Testis (tissue), 3 donors: ENCODE data around the gene GBP7. TPM values are rescaled to one million over a fixed set of nuclear protein-coding genes. Genes with fewer than 3 reads are reported as not detected.

Experiments
- DNase-seq: peaks from one replicate; pipeline ENCODE4 v3.0.0-alpha.2; 2019
- H3K27ac ChIP-seq, 2 donors: fragments of 200-600 bp; sonication (generic); one replicate each; pipeline ENCODE4 v1.5.1; 2019
- H3K27me3 ChIP-seq: fragments of 200-600 bp; sonication (generic); one replicate; pipeline ENCODE4 v1.5.1; 2019
- H3K36me3 ChIP-seq: fragments of 200-600 bp; sonication (generic); one replicate; pipeline ENCODE4 v1.5.1; 2017; ENCODE audit warnings: low read depth; ENCODE audit errors: missing control alignments
- H3K4me1 ChIP-seq: fragments of 200-600 bp; sonication (generic); one replicate; pipeline ENCODE4 v1.5.1; 2019
- H3K4me3 ChIP-seq, 2 donors: fragments of 200-600 bp; sonication (generic); one replicate each; pipeline ENCODE4 v1.5.1; 2017 to 2019
- H3K9me3 ChIP-seq: fragments of 200-600 bp; sonication (generic); one replicate; pipeline ENCODE4 v1.5.1; 2017
- CTCF ChIP-seq, 3 experiments: fragments of 450-650 bp in 2 of 3; fragments of 200-600 bp in 1 of 3; sonication (generic) in 1 of 3; IDR thresholded peaks; one replicate each; pipeline ENCODE4 v1.5.1; 2016 to 2019; ENCODE audit warnings: antibody characterized with exemption in 3 of 3, mild to moderate bottlenecking in 2 of 3, moderate library complexity in 1 of 3
- POLR2A ChIP-seq: fragments of 450-650 bp; IDR thresholded peaks from one replicate; pipeline ENCODE4 v1.6.1; 2017; ENCODE audit warnings: antibody characterized with exemption, mild to moderate bottlenecking, moderate library complexity
- WGBS, 2 donors: methylation state at CpG; one replicate each; pipeline ENCODE4 v1.1.5; 2018; 5-methylcytosine and 5-hydroxymethylcytosine counted together
- intact Hi-C: fragments of 100-400 bp; cut with DNase I; formaldehyde crosslinking; loops from one replicate; pipeline ENCODE4 v1.15.1; 2023; ENCODE audit warnings: low total_unique reads
- polyA plus RNA-seq: library from polyadenylated mRNA; stranded (reverse); fragments of 350-450 nt; fragmentation: Illumina TruSeq; extraction: RNeasy Lipid Tissue Mini Kit (QIAGEN cat#74804); gene quantifications from one replicate; pipeline ENCODE4 v1.2.3, GENCODE V29; 2014; ENCODE audit warnings: low read depth, low replicate concordance; ENCODE audit not compliant: insufficient read depth
- total RNA-seq, 2 donors: library from RNA; depleted of rRNA; stranded (reverse); fragments of >200 nt; gene quantifications; one replicate each; pipeline ENCODE4 v1.2.3, GENCODE V29; 2016

The GBP7 gene
- total and polyA plus RNA-seq, 3 donors from 2014 or later, result 0.12 TPM; not detected in 2

- Histone ChIP-seq H3K27me3 (no peaks in the 10 kb centered on the region), H3K4me1 (no peaks in the 10 kb centered on the region), H3K36me3 (no peaks in the 10 kb centered on the region), H3K9me3 (no peaks in the 10 kb centered on the region), H3K27ac (no peak overlapping the region), H3K4me3 (no peak overlapping the region)
- intact Hi-C loops, result no loop called here
- peak; percentile 27 for DNase-seq
- TF ChIP-seq POLR2A, result no peak
- no peak for TF ChIP-seq CTCF (IDR thresholded peaks at IDR 0.05)
- WGBS, 2 donors, result 67 to 74% methylated on average over 17 of the region's 17 CpGs
Measured at GRCh38 chr1:89104687-89105086, 71.1 kb downstream of the GBP7 start.

GRCh38 chr1:89104147-89104546 is 71.7 kb downstream of the GBP7 start:
- intact Hi-C loops, result no loop called here
- WGBS, 2 donors, result 60 to 74% methylated on average over 2 of the region's 2 CpGs
- H3K36me3 ChIP-seq, result no peaks in the 10 kb centered on the region

GRCh38 chr1:89102021-89102420 is 73.8 kb downstream of the GBP7 start:
- Histone ChIP-seq H3K9me3 (no peaks in the 10 kb centered on the region), H3K36me3 (no peaks in the 10 kb centered on the region), H3K27me3 (no peaks in the 10 kb centered on the region), H3K4me3 (no peak overlapping the region), H3K27ac (no peak overlapping the region), H3K4me1 (no peaks in the 10 kb centered on the region)
- no peak for TF ChIP-seq POLR2A
- TF ChIP-seq CTCF (IDR thresholded peaks at IDR 0.05), result no peak
- intact Hi-C loops, result no loop called here
- no peak for DNase-seq

More at GRCh38 chr1:89104147-89104546, 71.7 kb downstream of the GBP7 start:
- H3K27me3 ChIP-seq, result no peaks in the 10 kb centered on the region
- TF ChIP-seq POLR2A, result no peak
- TF ChIP-seq CTCF (IDR thresholded peaks at IDR 0.05), result no peak
- H3K27ac ChIP-seq, result no peak overlapping the region
- no peaks in the 10 kb centered on the region for H3K4me1 ChIP-seq
- H3K9me3 ChIP-seq, result no peaks in the 10 kb centered on the region
- no peak for DNase-seq
- no peak overlapping the region for H3K4me3 ChIP-seq

- WGBS, 2 donors, result 67 to 69% methylated on average over 3 of the region's 3 CpGs
- DNase-seq, result peak; percentile 19
Measured at GRCh38 chr1:89100412-89100811, 75.4 kb downstream of the GBP7 start.

More at GRCh38 chr1:89100412-89100811, 75.4 kb downstream of the GBP7 start:
- Histone ChIP-seq H3K4me3 (no peak overlapping the region), H3K36me3 (no peaks in the 10 kb centered on the region), H3K9me3 (no peaks in the 10 kb centered on the region), H3K27ac (no peak overlapping the region), H3K4me1 (no peaks in the 10 kb centered on the region), H3K27me3 (no peaks in the 10 kb centered on the region)
- TF ChIP-seq POLR2A (no peak), CTCF (IDR thresholded peaks at IDR 0.05) (no peak)
- intact Hi-C loops, result no loop called here
